GM10266 (cell line): Measurements from ENCODE around the gene KCNQ1.

Source experiments
- DNase-seq: peaks from one replicate; pipeline ENCODE4 v3.0.0; 2012; ENCODE audit errors: extremely low spot score
- CTCF ChIP-seq: IDR thresholded peaks from 2 replicates; pipeline ENCODE4 v1.5.1; 2012; ENCODE audit warnings: mild to moderate bottlenecking, low read depth; ENCODE audit not compliant: control insufficient read depth, insufficient read depth; ENCODE audit errors: missing control alignments

Gene KCNQ1

GRCh38 chr11:2677127-2677526 is 232.3 kb downstream of the KCNQ1 start:
- no peak for DNase-seq
- TF ChIP-seq CTCF, result no peak

- DNase-seq, result no peak
- no peak for TF ChIP-seq CTCF
Measured at GRCh38 chr11:2678396-2678795, 233.6 kb downstream of the KCNQ1 start.

GRCh38 chr11:2679011-2679676 is 234.3 kb downstream of the KCNQ1 start:
- no peak for TF ChIP-seq CTCF

GRCh38 chr11:2681408-2682145 is 236.8 kb downstream of the KCNQ1 start:
- DNase-seq, result no peak
- TF ChIP-seq CTCF, result no peak

More at GRCh38 chr11:2679011-2679676, 234.3 kb downstream of the KCNQ1 start:
- no peak for DNase-seq

GRCh38 chr11:2683806-2684205 is 239.0 kb downstream of the KCNQ1 start:
- no peak for DNase-seq
- no peak for TF ChIP-seq CTCF

GRCh38 chr11:2684581-2684980 is 239.8 kb downstream of the KCNQ1 start:
- TF ChIP-seq CTCF, result no peak
- no peak for DNase-seq

- DNase-seq, result no peak
- no peak for TF ChIP-seq CTCF
Measured at GRCh38 chr11:2685051-2685450, 240.2 kb downstream of the KCNQ1 start.
